ENCODE results near the gene COL8A1. TPM values are rescaled to one million over a fixed set of nuclear protein-coding genes. Genes with fewer than 3 reads are reported as not detected.
A peak's percentile ranks its signal among the peaks of the same experiment; 100 is the strongest.

COL8A1 gene
- total RNA-seq, 1 experiment from 2014 or later = 0.13 TPM

- CTCF ChIA-PET = no interaction called here
- ATAC-seq = no peak
- in situ Hi-C loops (cut with HindIII; ENCODE audit: low pct_unique_long_range_greater_than_20kb, low sequenced_read_pairs) (no loop called here), intact Hi-C loops (cut with micrococcal nuclease; ENCODE audit: unreplicated experiment) (loop anchor here (5.0 kb wide), 1 partner anchor 108 kb away; no protein-coding TSS in a partner anchor)
- BruUV-seq (replicated peaks) = no TSS peak
- H3K36me3 ChIP-seq (ENCODE audit: control insufficient read depth, insufficient read depth, low read length) = no peaks in the 10 kb centered on the region
- POLR2A ChIA-PET = no interaction called here
- peaks cover 40% of the 10 kb centered on the region for H3K27me3 ChIP-seq (ENCODE audit: control insufficient read depth, insufficient read depth, low read length)
- H3K4me3 ChIP-seq (ENCODE audit: low read depth in 2 of 2, low read length in 2 of 2) = no peak overlapping the region
- H3K4me1 ChIP-seq (ENCODE audit: control insufficient read depth, insufficient read depth, low read length) = no peaks in the 10 kb centered on the region
- no peak for DNase-seq (ENCODE audit: low read depth, low spot score)
- no peak overlapping the region for H3K27ac ChIP-seq (ENCODE audit: low read length)
- no peaks in the 10 kb centered on the region for H3K9me3 ChIP-seq (ENCODE audit: control insufficient read depth, insufficient read depth, low read depth, low read length)
- TF ChIP-seq REST (IDR thresholded peaks at IDR 0.05; ENCODE audit: insufficient read depth in 1 of 2, low read depth in 2 of 2, low read length in 1 of 2) (no peak), TCF7L2 (IDR thresholded peaks at IDR 0.05; ENCODE audit: low read depth, low read length) (no peak), POLR2AphosphoS5 (IDR thresholded peaks at IDR 0.05; ENCODE audit: low read depth, low read length) (no peak), CTCF (IDR thresholded peaks at IDR 0.05) (no peak), SIN3A (IDR thresholded peaks at IDR 0.05; ENCODE audit: borderline replicate concordance, insufficient read depth, low read depth, low read length) (no peak)
Measured at GRCh38 chr3:99644746-99645145, 6.4 kb downstream of the COL8A1 start.

- Histone ChIP-seq H3K4me1 (ENCODE audit: control insufficient read depth, insufficient read depth, low read length) (no peaks in the 10 kb centered on the region), H3K27me3 (ENCODE audit: control insufficient read depth, insufficient read depth, low read length) (peaks cover 32% of the 10 kb centered on the region), H3K27ac (ENCODE audit: low read length) (no peak overlapping the region), H3K36me3 (ENCODE audit: control insufficient read depth, insufficient read depth, low read length) (no peaks in the 10 kb centered on the region), H3K9me3 (ENCODE audit: control insufficient read depth, insufficient read depth, low read depth, low read length) (no peaks in the 10 kb centered on the region), H3K4me3 (ENCODE audit: low read depth in 2 of 2, low read length in 2 of 2) (no peak overlapping the region)
- no peak for TF ChIP-seq REST (IDR thresholded peaks at IDR 0.05; ENCODE audit: insufficient read depth in 1 of 2, low read depth in 2 of 2, low read length in 1 of 2)
- TF ChIP-seq CTCF (IDR thresholded peaks at IDR 0.05) = peak; percentile 85
- TF ChIP-seq SIN3A (IDR thresholded peaks at IDR 0.05; ENCODE audit: borderline replicate concordance, insufficient read depth, low read depth, low read length) = no peak
- ATAC-seq = no peak
- intact Hi-C loops (cut with micrococcal nuclease; ENCODE audit: unreplicated experiment) (loop anchor here (5.0 kb wide), 1 partner anchor 107 kb away; no protein-coding TSS in a partner anchor), in situ Hi-C loops (cut with HindIII; ENCODE audit: low pct_unique_long_range_greater_than_20kb, low sequenced_read_pairs) (no loop called here)
- POLR2A ChIA-PET = no interaction called here
- no TSS peak for BruUV-seq (replicated peaks)
- CTCF ChIA-PET = interaction anchor here (0.7 kb wide), 1 partner anchor 214 kb away, joined by 7 read pairs; no protein-coding TSS in a partner anchor
- DNase-seq (ENCODE audit: low read depth, low spot score) = peak; percentile 13
Measured at GRCh38 chr3:99645277-99646106, 7.1 kb downstream of the COL8A1 start.

All from Panc1 (cell line).